ENCODE results near the gene LRRC1. TPM values are rescaled to one million over a fixed set of nuclear protein-coding genes. Genes with fewer than 3 reads are reported as not detected.

Gene LRRC1
- polyA plus RNA-seq, 1 experiment = 13.9 TPM

DNA sequence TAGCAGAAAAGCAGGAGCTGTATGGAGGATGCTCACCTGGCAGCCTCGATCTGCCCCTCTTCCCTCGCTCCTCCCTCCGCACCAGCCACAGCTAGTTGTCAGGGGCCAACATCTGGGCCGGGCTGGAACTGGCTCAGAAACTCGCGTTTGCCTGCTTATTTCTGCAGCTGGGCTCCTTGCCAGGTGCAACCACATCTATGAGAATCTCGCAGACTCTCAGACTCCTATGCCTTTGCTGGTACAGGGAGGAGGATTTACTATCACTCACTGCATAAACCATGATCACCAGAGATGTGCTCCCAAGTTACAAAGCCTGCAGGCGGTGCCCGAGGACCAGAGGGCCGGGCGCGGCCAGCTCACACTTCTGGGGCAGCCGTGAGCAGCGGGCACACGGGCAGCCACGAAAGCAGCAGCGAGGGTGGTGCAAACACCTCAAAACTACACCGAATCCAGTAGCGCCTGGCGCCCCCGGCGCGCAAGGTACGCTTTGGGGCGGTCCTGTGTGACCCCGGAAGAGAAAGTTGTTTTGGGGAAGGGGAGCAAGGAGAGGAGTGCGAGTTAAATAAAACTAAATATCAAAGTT is 577 bp upstream of the LRRC1 start:
- Histone ChIP-seq H3K4me3 (ENCODE audit: low read depth, low read length) (peak overlapping the region; percentile 97), H3K27me3 (ENCODE audit: control insufficient read depth, insufficient read depth, low read length) (no peaks in the 10 kb centered on the region), H3K9me3 (ENCODE audit: control insufficient read depth, insufficient read depth, low read length) (no peaks in the 10 kb centered on the region; the same call in 1 of the 2 replicates), H3K27ac (ENCODE audit: low read depth, low read length) (peak overlapping the region; percentile 88)
- DNase-seq (ENCODE audit: low read depth, low spot score) = peak; percentile 86
- ChIA-PET POLR2A (interaction anchor here (0.7 to 2.2 kb wide), 13 partner anchors 23 to 434 kb away, joined by 3 to 23 read pairs (median 4); partner anchors contain the start of gene GCLC), CTCF (interaction anchor here (0.6 to 4.7 kb wide), 8 partner anchors 17 to 278 kb away, joined by 3 to 68 read pairs (median 4); no protein-coding TSS in a partner anchor)
- TF ChIP-seq, protein P1, sequence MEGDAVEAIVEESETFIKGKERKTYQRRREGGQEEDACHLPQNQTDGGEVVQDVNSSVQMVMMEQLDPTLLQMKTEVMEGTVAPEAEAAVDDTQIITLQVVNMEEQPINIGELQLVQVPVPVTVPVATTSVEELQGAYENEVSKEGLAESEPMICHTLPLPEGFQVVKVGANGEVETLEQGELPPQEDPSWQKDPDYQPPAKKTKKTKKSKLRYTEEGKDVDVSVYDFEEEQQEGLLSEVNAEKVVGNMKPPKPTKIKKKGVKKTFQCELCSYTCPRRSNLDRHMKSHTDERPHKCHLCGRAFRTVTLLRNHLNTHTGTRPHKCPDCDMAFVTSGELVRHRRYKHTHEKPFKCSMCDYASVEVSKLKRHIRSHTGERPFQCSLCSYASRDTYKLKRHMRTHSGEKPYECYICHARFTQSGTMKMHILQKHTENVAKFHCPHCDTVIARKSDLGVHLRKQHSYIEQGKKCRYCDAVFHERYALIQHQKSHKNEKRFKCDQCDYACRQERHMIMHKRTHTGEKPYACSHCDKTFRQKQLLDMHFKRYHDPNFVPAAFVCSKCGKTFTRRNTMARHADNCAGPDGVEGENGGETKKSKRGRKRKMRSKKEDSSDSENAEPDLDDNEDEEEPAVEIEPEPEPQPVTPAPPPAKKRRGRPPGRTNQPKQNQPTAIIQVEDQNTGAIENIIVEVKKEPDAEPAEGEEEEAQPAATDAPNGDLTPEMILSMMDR (IDR thresholded peaks at IDR 0.05; ENCODE audit: low read depth, low read length) = peak; percentile 51

GRCh38 chr6:53795340-53795701 is 516 bp downstream of the LRRC1 start:
- TF ChIP-seq, protein P1 (IDR thresholded peaks at IDR 0.05; ENCODE audit: low read depth, low read length) = no peak
- Histone ChIP-seq H3K4me3 (ENCODE audit: low read depth, low read length) (peak overlapping the region; percentile 97), H3K27ac (ENCODE audit: low read depth, low read length) (peak overlapping the region; percentile 11), H3K9me3 (ENCODE audit: control insufficient read depth, insufficient read depth, low read length) (no peaks in the 10 kb centered on the region; the same call in 1 of the 2 replicates), H3K27me3 (ENCODE audit: control insufficient read depth, insufficient read depth, low read length) (no peaks in the 10 kb centered on the region)
- ChIA-PET CTCF (interaction anchor here (0.6 to 4.7 kb wide), 6 partner anchors 33 to 162 kb away, joined by 3 to 68 read pairs (median 4); no protein-coding TSS in a partner anchor), POLR2A (interaction anchor here (0.6 to 2.2 kb wide), 15 partner anchors 24 to 436 kb away, joined by 3 to 23 read pairs (median 5); partner anchors contain the start of gene GCLC)
- no peak for DNase-seq (ENCODE audit: low read depth, low spot score)

DNA sequence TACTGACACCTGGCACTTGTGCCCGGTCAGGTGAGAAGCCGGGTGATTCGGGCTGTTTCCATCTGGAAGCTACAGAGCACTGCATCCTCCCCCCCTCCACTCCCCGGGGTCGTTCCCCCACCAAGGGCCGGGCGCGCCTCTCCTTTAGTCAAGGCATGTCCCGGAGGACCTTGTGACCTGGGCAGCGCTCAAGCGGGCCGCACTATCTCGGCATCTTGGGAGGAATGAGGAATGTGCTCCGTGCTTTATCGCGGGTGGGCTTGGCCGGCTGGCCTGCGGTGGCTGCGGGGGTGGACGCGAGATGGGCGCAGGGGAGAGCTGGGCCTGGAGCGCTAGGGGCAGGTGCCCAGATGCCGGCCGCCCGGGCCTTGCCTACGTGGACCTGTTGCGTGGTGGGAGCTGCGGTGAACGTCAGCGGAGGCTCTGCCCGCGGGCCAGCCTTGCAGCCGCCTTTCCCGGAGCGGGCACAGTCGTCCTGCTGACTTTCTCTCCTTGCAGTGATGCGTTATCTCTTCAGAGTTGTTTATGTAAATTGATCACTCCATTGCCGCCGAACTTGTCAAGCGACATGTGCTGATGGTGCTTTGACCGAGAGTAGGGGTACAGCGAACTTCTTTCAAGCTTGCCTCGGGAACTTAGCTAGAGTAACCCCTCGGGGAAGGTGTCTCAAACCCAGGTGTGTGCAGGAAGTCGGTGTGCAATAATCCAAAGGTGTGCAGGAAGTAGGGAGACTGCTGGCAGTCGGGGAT is 1.1 kb downstream of the LRRC1 start:
- DNase-seq (ENCODE audit: low read depth, low spot score) = no peak
- ChIA-PET CTCF (interaction anchor here (1.6 to 4.3 kb wide), 4 partner anchors 67 to 161 kb away, joined by 6 to 68 read pairs (median 12); no protein-coding TSS in a partner anchor), POLR2A (interaction anchor here (0.9 to 1.4 kb wide), 4 partner anchors 32 to 251 kb away, joined by 3 to 7 read pairs (median 5); partner anchors contain the start of gene GCLC)
- no peaks in the 10 kb centered on the region for H3K27me3 ChIP-seq (ENCODE audit: control insufficient read depth, insufficient read depth, low read length)
- TF ChIP-seq, protein P1 (IDR thresholded peaks at IDR 0.05; ENCODE audit: low read depth, low read length) = no peak
- no peaks in the 10 kb centered on the region; the same call in 1 of the 2 replicates for H3K9me3 ChIP-seq (ENCODE audit: control insufficient read depth, insufficient read depth, low read length)
- peak overlapping the region; percentile 97 for H3K4me3 ChIP-seq (ENCODE audit: low read depth, low read length)
- peak overlapping the region; percentile 11 for H3K27ac ChIP-seq (ENCODE audit: low read depth, low read length)

GRCh38 chr6:53796451-53796780 is 1.6 kb downstream of the LRRC1 start:
- Histone ChIP-seq H3K9me3 (ENCODE audit: control insufficient read depth, insufficient read depth, low read length) (no peaks in the 10 kb centered on the region; the same call in 1 of the 2 replicates), H3K27me3 (ENCODE audit: control insufficient read depth, insufficient read depth, low read length) (no peaks in the 10 kb centered on the region), H3K27ac (ENCODE audit: low read depth, low read length) (no peak overlapping the region), H3K4me3 (ENCODE audit: low read depth, low read length) (peak overlapping the region; percentile 97)
- ChIA-PET CTCF (interaction anchor here (0.6 to 2.8 kb wide), 4 partner anchors 68 to 213 kb away, joined by 4 to 16 read pairs (median 6); no protein-coding TSS in a partner anchor), POLR2A (no interaction called here)
- DNase-seq (ENCODE audit: low read depth, low spot score) = no peak
- TF ChIP-seq, protein P1 (IDR thresholded peaks at IDR 0.05; ENCODE audit: low read depth, low read length) = no peak
